LNCaP clone FGC (cell line): ENCODE results near the gene TBX4.

Source experiments
- DNase-seq: peaks from one replicate; pipeline ENCODE4 v3.0.0-alpha.2; 2011; ENCODE audit warnings: low read depth
- H3K4me3 ChIP-seq: 2 replicates; pipeline ENCODE4 v1.5.1; 2011; ENCODE audit warnings: mild to moderate bottlenecking, low read depth, low read length, control low read depth
- CTCF ChIP-seq: IDR thresholded peaks from 2 replicates; pipeline ENCODE4 v1.5.1; 2012; ENCODE audit warnings: mild to moderate bottlenecking; ENCODE audit not compliant: control insufficient read depth, insufficient read depth; ENCODE audit errors: extremely low read depth

The TBX4 gene

GRCh38 chr17:61481421-61481820 lies 29.2 kb downstream of the TBX4 start:
- TF ChIP-seq CTCF = no peak
- no peak overlapping the region for H3K4me3 ChIP-seq
- no peak for DNase-seq

- no peak overlapping the region for H3K4me3 ChIP-seq
- no peak for DNase-seq
- TF ChIP-seq CTCF = no peak
Observed at GRCh38 chr17:61482467-61482866, 30.2 kb downstream of the TBX4 start.

GRCh38 chr17:61483778-61484116 lies 31.5 kb downstream of the TBX4 start:
- TF ChIP-seq CTCF = no peak
- DNase-seq = no peak
- H3K4me3 ChIP-seq = no peak overlapping the region

GRCh38 chr17:61484174-61484573 lies 32.0 kb downstream of the TBX4 start:
- DNase-seq = no peak
- TF ChIP-seq CTCF = no peak
- H3K4me3 ChIP-seq = no peak overlapping the region

GRCh38 chr17:61485067-61485775 lies 33.0 kb downstream of the TBX4 start:
- DNase-seq = no peak
- no peak overlapping the region for H3K4me3 ChIP-seq
- no peak for TF ChIP-seq CTCF

- no peak for DNase-seq
- TF ChIP-seq CTCF = no peak
- H3K4me3 ChIP-seq = no peak overlapping the region
Observed at GRCh38 chr17:61486135-61487120, 34.2 kb downstream of the TBX4 start.
